Activated CD4-positive, alpha-beta memory T cell treated with anti-CD3 and anti-CD28 coated beads for 36 hours (primary cell): ENCODE results near the gene DLG1. TPM values are rescaled to one million over a fixed set of nuclear protein-coding genes. Genes with fewer than 3 reads are reported as not detected.

Experiments used
- CTCF ChIA-PET: fragments of 350-600 bp; sonication (Branson Sonifier 250); formaldehyde crosslinking; loops from one replicate; lab custom pipeline; 2021; ENCODE audit warnings: antibody characterized with exemption, inconsistent platforms; lab: Charles Lee
- POLR2A ChIA-PET: fragments of 350-600 bp; sonication (Branson Sonifier 250); formaldehyde crosslinking; loops from one replicate; lab custom pipeline; 2021; ENCODE audit warnings: antibody characterized with exemption; lab: Charles Lee
- DNase-seq: peaks from one replicate; pipeline ENCODE4 v3.0.0-alpha.2; 2020
- H3K27ac Mint-ChIP-seq: one replicate; pipeline ENCODE4 v1.8.0; 2021; ENCODE audit warnings: mixed read lengths
- H3K27me3 Mint-ChIP-seq: one replicate; pipeline ENCODE4 v1.8.0; 2021; ENCODE audit warnings: mixed read lengths
- H3K36me3 Mint-ChIP-seq: one replicate; pipeline ENCODE4 v1.8.0; 2021; ENCODE audit warnings: mixed read lengths
- H3K4me1 Mint-ChIP-seq: one replicate; pipeline ENCODE4 v1.8.0; 2021; ENCODE audit warnings: low read depth, mixed read lengths
- H3K4me3 Mint-ChIP-seq: one replicate; pipeline ENCODE4 v1.8.0; 2021; ENCODE audit warnings: mild to moderate bottlenecking, mixed read lengths
- H3K9me3 Mint-ChIP-seq: one replicate; pipeline ENCODE4 v1.8.0; 2021; ENCODE audit warnings: mixed read lengths
- intact Hi-C: fragments of 100-400 bp; cut with micrococcal nuclease; formaldehyde crosslinking; loops from one replicate; pipeline ENCODE4 v1.15.1; 2023
- microRNA-seq: library from miRNA; unstranded; fragments of <30 nt; microRNA quantifications from one replicate; pipeline ENCODE4 v1.2.0, GENCODE V29; 2022; ENCODE audit warnings: borderline number of aligned reads, borderline microRNAs expressed, borderline replicate concordance
- total RNA-seq, 2 experiments: library from RNA; stranded (reverse); gene quantifications; one replicate each; pipeline ENCODE4 v1.2.3, GENCODE V29; 2021

DLG1 gene
- total RNA-seq, 2 experiments from 2014 or later, result 52.6 to 53.3 TPM

GRCh38 chr3:197001106-197001971 is 297.1 kb downstream of the DLG1 start:
- ChIA-PET CTCF (interaction anchor here (0.6 to 6.6 kb wide), 4 partner anchors 29 to 549 kb away, joined by 3 to 45 read pairs (median 14); partner anchors contain the start of gene MELTF), POLR2A (no interaction called here)
- no peaks in the 10 kb centered on the region for H3K9me3 Mint-ChIP-seq
- intact Hi-C loops, result no loop called here
- no peaks in the 10 kb centered on the region for H3K36me3 Mint-ChIP-seq
- peak overlapping the region; percentile 68 for H3K4me3 Mint-ChIP-seq
- H3K27me3 Mint-ChIP-seq, result no peaks in the 10 kb centered on the region
- no peak for DNase-seq
- peaks cover 11% of the 10 kb centered on the region for H3K4me1 Mint-ChIP-seq
- H3K27ac Mint-ChIP-seq, result peak overlapping the region; percentile 59

GRCh38 chr3:197000211-197000610 is 298.2 kb downstream of the DLG1 start:
- H3K9me3 Mint-ChIP-seq, result no peaks in the 10 kb centered on the region
- no peaks in the 10 kb centered on the region for H3K36me3 Mint-ChIP-seq
- H3K4me1 Mint-ChIP-seq, result peaks cover 11% of the 10 kb centered on the region
- no peak overlapping the region for H3K27ac Mint-ChIP-seq
- no peak overlapping the region for H3K4me3 Mint-ChIP-seq
- H3K27me3 Mint-ChIP-seq, result no peaks in the 10 kb centered on the region
- no peak for DNase-seq
- intact Hi-C loops, result no loop called here
- CTCF ChIA-PET, result interaction anchor here (6.6 kb wide), 1 partner anchor 30 kb away, joined by 45 read pairs; the partner anchor contains the start of gene MELTF
- POLR2A ChIA-PET, result interaction anchor here (0.6 kb wide), 1 partner anchor 258 kb away, joined by 3 read pairs; no protein-coding TSS in a partner anchor

GRCh38 chr3:196998966-196999760 is 299.2 kb downstream of the DLG1 start:
- intact Hi-C loops, result no loop called here
- Mint-ChIP-seq H3K27me3 (no peaks in the 10 kb centered on the region), H3K4me3 (no peak overlapping the region), H3K36me3 (no peaks in the 10 kb centered on the region), H3K4me1 (peaks cover 8% of the 10 kb centered on the region), H3K27ac (no peak overlapping the region), H3K9me3 (no peaks in the 10 kb centered on the region)
- CTCF ChIA-PET, result interaction anchor here (1.2 kb wide), 1 partner anchor 21 kb away, joined by 4 read pairs; no protein-coding TSS in a partner anchor
- DNase-seq, result no peak
- POLR2A ChIA-PET, result no interaction called here

GRCh38 chr3:196997311-196997710 is 301.1 kb downstream of the DLG1 start:
- Mint-ChIP-seq H3K4me3 (no peak overlapping the region), H3K4me1 (peaks cover 3% of the 10 kb centered on the region), H3K9me3 (no peaks in the 10 kb centered on the region), H3K27me3 (no peaks in the 10 kb centered on the region), H3K36me3 (no peaks in the 10 kb centered on the region), H3K27ac (no peak overlapping the region)
- intact Hi-C loops, result no loop called here
- ChIA-PET CTCF (interaction anchor here (1.4 kb wide), 1 partner anchor 190 kb away, joined by 12 read pairs; no protein-coding TSS in a partner anchor), POLR2A (no interaction called here)
- no peak for DNase-seq

- H3K4me1 Mint-ChIP-seq, result peaks cover 2% of the 10 kb centered on the region
- intact Hi-C loops, result no loop called here
- H3K9me3 Mint-ChIP-seq, result no peaks in the 10 kb centered on the region
- POLR2A ChIA-PET, result no interaction called here
- no peaks in the 10 kb centered on the region for H3K27me3 Mint-ChIP-seq
- no peak overlapping the region for H3K27ac Mint-ChIP-seq
- no peaks in the 10 kb centered on the region for H3K36me3 Mint-ChIP-seq
- H3K4me3 Mint-ChIP-seq, result no peak overlapping the region
- CTCF ChIA-PET, result no interaction called here
- no peak for DNase-seq
These were observed 301.8 kb downstream of the DLG1 start for GRCh38 chr3:196996454-196997265.

- DNase-seq, result no peak
- POLR2A ChIA-PET, result no interaction called here
- CTCF ChIA-PET, result no interaction called here
- H3K27ac Mint-ChIP-seq, result no peak overlapping the region
- intact Hi-C loops, result no loop called here
- H3K36me3 Mint-ChIP-seq, result no peaks in the 10 kb centered on the region
- no peaks in the 10 kb centered on the region for H3K4me1 Mint-ChIP-seq
- no peaks in the 10 kb centered on the region for H3K9me3 Mint-ChIP-seq
- no peak overlapping the region for H3K4me3 Mint-ChIP-seq
- H3K27me3 Mint-ChIP-seq, result no peaks in the 10 kb centered on the region
These were observed 302.6 kb downstream of the DLG1 start for GRCh38 chr3:196995646-196996355.

- no peaks in the 10 kb centered on the region for H3K4me1 Mint-ChIP-seq
- H3K36me3 Mint-ChIP-seq, result no peaks in the 10 kb centered on the region
- H3K9me3 Mint-ChIP-seq, result no peaks in the 10 kb centered on the region
- intact Hi-C loops, result no loop called here
- CTCF ChIA-PET, result no interaction called here
- H3K27me3 Mint-ChIP-seq, result no peaks in the 10 kb centered on the region
- no peak for DNase-seq
- H3K4me3 Mint-ChIP-seq, result no peak overlapping the region
- no peak overlapping the region for H3K27ac Mint-ChIP-seq
- POLR2A ChIA-PET, result no interaction called here
These were observed 303.4 kb downstream of the DLG1 start for GRCh38 chr3:196995027-196995426.

- H3K36me3 Mint-ChIP-seq, result no peaks in the 10 kb centered on the region
- H3K4me3 Mint-ChIP-seq, result no peak overlapping the region
- no peaks in the 10 kb centered on the region for H3K27me3 Mint-ChIP-seq
- CTCF ChIA-PET, result interaction anchor here (0.6 to 1.9 kb wide), 3 partner anchors 9 to 43 kb away, joined by 3 to 8 read pairs (median 3); partner anchors contain the start of gene MELTF
- no peaks in the 10 kb centered on the region for H3K9me3 Mint-ChIP-seq
- intact Hi-C loops, result no loop called here
- POLR2A ChIA-PET, result no interaction called here
- no peak overlapping the region for H3K27ac Mint-ChIP-seq
- DNase-seq, result no peak
- H3K4me1 Mint-ChIP-seq, result no peaks in the 10 kb centered on the region
These were observed 304.4 kb downstream of the DLG1 start for GRCh38 chr3:196994056-196994455.

Small RNA genes within 50 kb of the gene (microRNA-seq; reads per million reads assigned to microRNA genes)
- gene MIR4797, result not detected
